Measurements from ENCODE around the gene HS3ST6. TPM values are rescaled to one million over a fixed set of nuclear protein-coding genes. Genes with fewer than 3 reads are reported as not detected.
"Not testable (repeated sequence)": the region's sequence is repeated elsewhere in the genome, so short reads cannot be mapped to it uniquely, and the experiment has no call there.

Gene HS3ST6
- total RNA-seq, 1 experiment from 2014 or later = not detected

- Histone ChIP-seq H3K79me2 (ENCODE audit: low read length) (peaks cover 6% of the 10 kb centered on the region; the same call in 1 of the 2 replicates), H3K4me2 (ENCODE audit: low read length) (peak overlapping the region; percentile 93), H3K4me3 (ENCODE audit: low read length) (peak overlapping the region; percentile 85), H4K20me1 (ENCODE audit: low read length) (no peaks in the 10 kb centered on the region), H3K9me3 (ENCODE audit: low read length) (no peaks in the 10 kb centered on the region), H2AFZ (ENCODE audit: low read length) (no peak overlapping the region; the same call in 1 of the 2 replicates), H3K4me1 (ENCODE audit: insufficient read depth, low read length) (peaks cover 11% of the 10 kb centered on the region), H3K27ac (ENCODE audit: low read length) (peak overlapping the region; percentile 41), H3K36me3 (ENCODE audit: low read depth, low read length) (no peaks in the 10 kb centered on the region), H3K9ac (ENCODE audit: low read length) (no peak overlapping the region), H3F3A (ENCODE audit: low read length, unreplicated experiment) (no peaks in the 10 kb centered on the region), H3K9me2 (replicated peaks; ENCODE audit: low read length) (no peaks in the 10 kb centered on the region), H3K27me3 (ENCODE audit: low read length) (no peaks in the 10 kb centered on the region)
- intact Hi-C loops (cut with micrococcal nuclease) = no loop called here
- TF ChIP-seq CTCF (conservative IDR thresholded peaks at IDR 0.05; ENCODE audit: low read depth, low read length) = 0 out of 2 replicates have a peak, but pooled peaks have one; percentile 10
- TF ChIP-seq EZH2 (IDR thresholded peaks at IDR 0.05; ENCODE audit: low read length, unreplicated experiment) = no peak
- no TSS peak for BruUV-seq (replicated peaks)
- DNase-seq (no peak), ATAC-seq (no peak)
- ChIA-PET POLR2A (ENCODE audit: unreplicated experiment) (no interaction called here), CTCF (interaction anchor here (0.7 kb wide), 1 partner anchor 9 kb away, joined by 4 read pairs; no protein-coding TSS in a partner anchor)
These were observed 23.2 kb upstream of the HS3ST6 start for GRCh38 chr16:1941162-1942046.

- TF ChIP-seq CTCF (conservative IDR thresholded peaks at IDR 0.05; ENCODE audit: low read depth, low read length) = no peak
- TF ChIP-seq EZH2 (IDR thresholded peaks at IDR 0.05; ENCODE audit: low read length, unreplicated experiment) = no peak
- TF ChIP-seq EZH2phosphoT487 (IDR thresholded peaks at IDR 0.05; ENCODE audit: borderline replicate concordance, low read length) = no peak
- no peak for ATAC-seq
- ChIA-PET CTCF (interaction anchor here (0.7 kb wide), 1 partner anchor 9 kb away, joined by 4 read pairs; no protein-coding TSS in a partner anchor), POLR2A (ENCODE audit: unreplicated experiment) (no interaction called here)
- no peaks in the 10 kb centered on the region for H3F3A ChIP-seq (ENCODE audit: low read length, unreplicated experiment)
- no peaks in the 10 kb centered on the region for H3K36me3 ChIP-seq (ENCODE audit: low read depth, low read length)
- no TSS peak for BruUV-seq (replicated peaks)
- no peaks in the 10 kb centered on the region for H3K9me2 ChIP-seq (replicated peaks; ENCODE audit: low read length)
- H3K4me3 ChIP-seq (ENCODE audit: low read length) = no peak overlapping the region
- no peak overlapping the region for H2AFZ ChIP-seq (ENCODE audit: low read length)
- H3K27me3 ChIP-seq (ENCODE audit: low read length) = no peaks in the 10 kb centered on the region
- H3K79me2 ChIP-seq (ENCODE audit: low read length) = peaks cover 6% of the 10 kb centered on the region; the same call in 1 of the 2 replicates
- H3K27ac ChIP-seq (ENCODE audit: low read length) = no peak overlapping the region
- no peaks in the 10 kb centered on the region for H3K9me3 ChIP-seq (ENCODE audit: low read length)
- DNase-seq = no peak
- H3K4me1 ChIP-seq (ENCODE audit: insufficient read depth, low read length) = peaks cover 13% of the 10 kb centered on the region
- no peak overlapping the region for H3K4me2 ChIP-seq (ENCODE audit: low read length)
- intact Hi-C loops (cut with micrococcal nuclease) = no loop called here
- H4K20me1 ChIP-seq (ENCODE audit: low read length) = no peaks in the 10 kb centered on the region
- H3K9ac ChIP-seq (ENCODE audit: low read length) = no peak overlapping the region
These were observed 22.3 kb upstream of the HS3ST6 start for GRCh38 chr16:1940273-1941161.

- ATAC-seq; H3K27me3 ChIP-seq (ENCODE audit: low read length); BruUV-seq (replicated peaks); H2AFZ ChIP-seq (ENCODE audit: low read length); H3K9me3 ChIP-seq (ENCODE audit: low read length); H3K79me2 ChIP-seq (ENCODE audit: low read length); H3K4me2 ChIP-seq (ENCODE audit: low read length); POLR2A ChIA-PET (ENCODE audit: unreplicated experiment); H4K20me1 ChIP-seq (ENCODE audit: low read length); intact Hi-C loops (cut with micrococcal nuclease); DNase-seq; H3K9me2 ChIP-seq (replicated peaks; ENCODE audit: low read length); H3F3A ChIP-seq (ENCODE audit: low read length, unreplicated experiment); H3K9ac ChIP-seq (ENCODE audit: low read length); H3K36me3 ChIP-seq (ENCODE audit: low read depth, low read length); H3K27ac ChIP-seq (ENCODE audit: low read length); CTCF ChIA-PET; H3K4me3 ChIP-seq (ENCODE audit: low read length): not testable (repeated sequence)
- H3K4me1 ChIP-seq (ENCODE audit: insufficient read depth, low read length) = peaks cover 19% of the 10 kb centered on the region
These were observed 21.6 kb upstream of the HS3ST6 start for GRCh38 chr16:1939833-1940232.
